HepG2 (cell line): ENCODE measurements around the gene GGTA1.

Experiments used
- CHD2 ChIP-seq: IDR thresholded peaks from 2 replicates; pipeline ENCODE4 v1.6.1; 2011; ENCODE audit warnings: low read depth, low read length, improper control_type of control experiment
- DR1 ChIP-seq: sonication (generic); formaldehyde crosslinking; IDR thresholded peaks from 2 replicates; pipeline ENCODE4 v1.8.0; 2021; ENCODE audit warnings: mild to moderate bottlenecking, missing genetic modification reagents, inconsistent platforms
- FOXM1 ChIP-seq: sonication (generic); formaldehyde crosslinking; IDR thresholded peaks from 2 replicates; pipeline ENCODE4 v1.5.0; 2020; ENCODE audit warnings: missing genetic modification reagents
- FOXP1 ChIP-seq, 2 experiments: fragments of 450-650 bp in 1 of 2; IDR thresholded peaks; 2 replicates each; pipeline ENCODE4 v1.6.1; 2017 to 2018; ENCODE audit warnings: antibody characterized with exemption in 1 of 2
- TBP ChIP-seq: sonication (generic); formaldehyde crosslinking; IDR thresholded peaks from 2 replicates; pipeline ENCODE4 v1.5.0; 2020; ENCODE audit warnings: missing genetic modification reagents
- TF ChIP-seq, protein P1 (sequence below): sonication (generic); formaldehyde crosslinking; IDR thresholded peaks from 2 replicates; pipeline ENCODE4 v1.4.0; 2020; ENCODE audit warnings: mild to moderate bottlenecking, missing genetic modification reagents
- TF ChIP-seq, protein P2 (sequence below): sonication (generic); formaldehyde crosslinking; IDR thresholded peaks from 2 replicates; pipeline ENCODE4 v1.5.0; 2020; ENCODE audit warnings: mild to moderate bottlenecking, missing genetic modification reagents, moderate library complexity
- TF ChIP-seq, protein P3 (sequence below): sonication (generic); formaldehyde crosslinking; IDR thresholded peaks from 2 replicates; pipeline ENCODE4 v1.8.1; 2022; ENCODE audit warnings: low read depth, mild to moderate bottlenecking, missing genetic modification reagents

DNA sequence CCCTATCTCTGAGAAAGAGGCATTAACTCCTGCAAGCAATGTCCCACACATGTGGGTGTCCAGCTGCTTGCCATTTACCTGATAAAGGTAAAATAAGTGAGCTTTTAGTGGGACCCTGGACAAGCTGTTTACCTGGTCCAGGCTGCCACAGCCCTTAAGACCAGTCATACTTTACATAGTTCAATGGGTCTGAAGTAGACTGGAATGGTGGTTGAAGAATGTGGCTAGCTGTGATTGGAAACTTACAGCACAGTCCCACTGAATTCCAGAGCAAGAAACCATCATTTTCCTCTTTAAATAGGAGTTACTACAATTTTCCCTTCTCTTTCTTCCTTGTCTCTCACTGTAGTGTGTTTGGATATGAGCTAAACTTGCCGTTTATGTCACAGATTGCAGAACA, 60.6 kb downstream of the GGTA1 start:
- TF ChIP-seq, protein P1, sequence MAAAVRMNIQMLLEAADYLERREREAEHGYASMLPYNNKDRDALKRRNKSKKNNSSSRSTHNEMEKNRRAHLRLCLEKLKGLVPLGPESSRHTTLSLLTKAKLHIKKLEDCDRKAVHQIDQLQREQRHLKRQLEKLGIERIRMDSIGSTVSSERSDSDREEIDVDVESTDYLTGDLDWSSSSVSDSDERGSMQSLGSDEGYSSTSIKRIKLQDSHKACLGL, result no peak
- no peak for TF ChIP-seq FOXM1 (CRISPR knock-in tag)
- TF ChIP-seq CHD2, result no peak
- no peak for TF ChIP-seq DR1 (CRISPR knock-in tag)
- TF ChIP-seq, protein P2, sequence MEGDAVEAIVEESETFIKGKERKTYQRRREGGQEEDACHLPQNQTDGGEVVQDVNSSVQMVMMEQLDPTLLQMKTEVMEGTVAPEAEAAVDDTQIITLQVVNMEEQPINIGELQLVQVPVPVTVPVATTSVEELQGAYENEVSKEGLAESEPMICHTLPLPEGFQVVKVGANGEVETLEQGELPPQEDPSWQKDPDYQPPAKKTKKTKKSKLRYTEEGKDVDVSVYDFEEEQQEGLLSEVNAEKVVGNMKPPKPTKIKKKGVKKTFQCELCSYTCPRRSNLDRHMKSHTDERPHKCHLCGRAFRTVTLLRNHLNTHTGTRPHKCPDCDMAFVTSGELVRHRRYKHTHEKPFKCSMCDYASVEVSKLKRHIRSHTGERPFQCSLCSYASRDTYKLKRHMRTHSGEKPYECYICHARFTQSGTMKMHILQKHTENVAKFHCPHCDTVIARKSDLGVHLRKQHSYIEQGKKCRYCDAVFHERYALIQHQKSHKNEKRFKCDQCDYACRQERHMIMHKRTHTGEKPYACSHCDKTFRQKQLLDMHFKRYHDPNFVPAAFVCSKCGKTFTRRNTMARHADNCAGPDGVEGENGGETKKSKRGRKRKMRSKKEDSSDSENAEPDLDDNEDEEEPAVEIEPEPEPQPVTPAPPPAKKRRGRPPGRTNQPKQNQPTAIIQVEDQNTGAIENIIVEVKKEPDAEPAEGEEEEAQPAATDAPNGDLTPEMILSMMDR (CRISPR knock-in tag), result no peak
- TF ChIP-seq, protein P3, sequence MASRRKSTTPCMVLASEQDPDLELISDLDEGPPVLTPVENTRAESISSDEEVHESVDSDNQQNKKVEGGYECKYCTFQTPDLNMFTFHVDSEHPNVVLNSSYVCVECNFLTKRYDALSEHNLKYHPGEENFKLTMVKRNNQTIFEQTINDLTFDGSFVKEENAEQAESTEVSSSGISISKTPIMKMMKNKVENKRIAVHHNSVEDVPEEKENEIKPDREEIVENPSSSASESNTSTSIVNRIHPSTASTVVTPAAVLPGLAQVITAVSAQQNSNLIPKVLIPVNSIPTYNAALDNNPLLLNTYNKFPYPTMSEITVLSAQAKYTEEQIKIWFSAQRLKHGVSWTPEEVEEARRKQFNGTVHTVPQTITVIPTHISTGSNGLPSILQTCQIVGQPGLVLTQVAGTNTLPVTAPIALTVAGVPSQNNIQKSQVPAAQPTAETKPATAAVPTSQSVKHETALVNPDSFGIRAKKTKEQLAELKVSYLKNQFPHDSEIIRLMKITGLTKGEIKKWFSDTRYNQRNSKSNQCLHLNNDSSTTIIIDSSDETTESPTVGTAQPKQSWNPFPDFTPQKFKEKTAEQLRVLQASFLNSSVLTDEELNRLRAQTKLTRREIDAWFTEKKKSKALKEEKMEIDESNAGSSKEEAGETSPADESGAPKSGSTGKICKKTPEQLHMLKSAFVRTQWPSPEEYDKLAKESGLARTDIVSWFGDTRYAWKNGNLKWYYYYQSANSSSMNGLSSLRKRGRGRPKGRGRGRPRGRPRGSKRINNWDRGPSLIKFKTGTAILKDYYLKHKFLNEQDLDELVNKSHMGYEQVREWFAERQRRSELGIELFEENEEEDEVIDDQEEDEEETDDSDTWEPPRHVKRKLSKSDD (CRISPR knock-in tag), result no peak
- TF ChIP-seq FOXP1 (IDR thresholded peaks at IDR 0.05), result no peak
- TF ChIP-seq FOXP1 (CRISPR knock-in tag; IDR thresholded peaks at IDR 0.05), result no peak
- no peak for TF ChIP-seq TBP
